Kidney glomerular epithelial cell (primary cell): ENCODE data around the gene ENSA.
"Not testable (repeated sequence)": the region's sequence is repeated elsewhere in the genome, so short reads cannot be mapped to it uniquely, and the experiment has no call there.

Source experiments
- DNase-seq: peaks from one replicate; lab custom pipeline; 2025; lab: John Stamatoyannopoulos, UW

The ENSA gene

DNA sequence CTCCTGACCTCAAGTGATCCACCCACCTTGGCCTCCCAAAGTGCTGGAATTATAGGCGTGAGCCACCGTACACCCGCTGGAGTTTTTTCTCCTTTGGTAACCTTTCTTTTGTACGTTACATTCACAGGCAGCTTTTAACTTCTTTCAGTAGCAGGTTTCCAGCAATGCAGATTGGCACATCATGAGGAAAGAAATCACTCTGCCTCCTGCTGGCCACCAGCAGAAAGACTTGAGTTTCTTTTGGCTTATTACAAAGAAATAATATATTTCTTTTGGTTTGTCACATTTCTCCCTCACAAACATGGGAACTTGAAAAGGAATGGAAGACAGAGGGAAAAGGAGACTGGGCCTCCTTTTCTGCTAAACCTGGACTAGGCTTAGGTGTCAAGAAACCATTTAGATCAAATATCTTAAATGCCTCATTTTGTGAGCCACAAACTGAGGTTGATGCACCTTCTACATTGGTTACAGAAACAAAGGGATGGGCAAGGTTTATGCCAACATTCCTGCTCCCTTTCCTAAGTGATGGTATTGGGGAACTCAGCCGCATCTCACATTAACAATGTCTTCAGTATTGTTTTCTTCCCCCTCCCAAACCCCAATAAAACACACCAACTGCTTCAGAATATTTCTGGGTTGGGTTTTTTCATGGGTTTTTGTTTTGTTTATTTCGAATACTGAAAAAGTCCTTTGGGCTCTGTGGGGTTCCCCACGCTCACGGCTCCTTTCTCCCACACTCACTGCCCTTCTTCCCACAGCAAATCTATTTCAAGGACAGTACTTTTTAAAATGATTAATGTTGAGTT lies 7.7 kb downstream of the ENSA start:
- no peak for DNase-seq

DNA sequence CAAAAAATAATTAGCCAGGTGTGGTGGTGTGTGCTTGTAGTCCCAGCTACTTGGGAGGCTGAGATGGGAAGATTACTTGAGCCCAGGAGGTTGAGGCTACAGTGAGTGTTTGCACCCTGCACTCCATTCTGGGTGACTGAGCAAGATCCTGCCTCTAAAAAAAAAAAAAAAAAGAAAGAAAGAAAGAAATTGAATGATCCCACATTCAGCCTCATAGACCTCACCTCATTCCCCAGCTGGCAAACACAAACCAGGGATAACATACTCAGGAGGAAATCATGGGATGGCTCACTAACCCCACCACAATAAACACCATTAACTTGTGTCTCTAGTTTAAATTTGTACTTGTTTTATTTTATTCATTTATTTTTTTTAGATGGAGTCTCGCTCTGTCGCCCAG lies 8.5 kb downstream of the ENSA start:
- DNase-seq = no peak

DNA sequence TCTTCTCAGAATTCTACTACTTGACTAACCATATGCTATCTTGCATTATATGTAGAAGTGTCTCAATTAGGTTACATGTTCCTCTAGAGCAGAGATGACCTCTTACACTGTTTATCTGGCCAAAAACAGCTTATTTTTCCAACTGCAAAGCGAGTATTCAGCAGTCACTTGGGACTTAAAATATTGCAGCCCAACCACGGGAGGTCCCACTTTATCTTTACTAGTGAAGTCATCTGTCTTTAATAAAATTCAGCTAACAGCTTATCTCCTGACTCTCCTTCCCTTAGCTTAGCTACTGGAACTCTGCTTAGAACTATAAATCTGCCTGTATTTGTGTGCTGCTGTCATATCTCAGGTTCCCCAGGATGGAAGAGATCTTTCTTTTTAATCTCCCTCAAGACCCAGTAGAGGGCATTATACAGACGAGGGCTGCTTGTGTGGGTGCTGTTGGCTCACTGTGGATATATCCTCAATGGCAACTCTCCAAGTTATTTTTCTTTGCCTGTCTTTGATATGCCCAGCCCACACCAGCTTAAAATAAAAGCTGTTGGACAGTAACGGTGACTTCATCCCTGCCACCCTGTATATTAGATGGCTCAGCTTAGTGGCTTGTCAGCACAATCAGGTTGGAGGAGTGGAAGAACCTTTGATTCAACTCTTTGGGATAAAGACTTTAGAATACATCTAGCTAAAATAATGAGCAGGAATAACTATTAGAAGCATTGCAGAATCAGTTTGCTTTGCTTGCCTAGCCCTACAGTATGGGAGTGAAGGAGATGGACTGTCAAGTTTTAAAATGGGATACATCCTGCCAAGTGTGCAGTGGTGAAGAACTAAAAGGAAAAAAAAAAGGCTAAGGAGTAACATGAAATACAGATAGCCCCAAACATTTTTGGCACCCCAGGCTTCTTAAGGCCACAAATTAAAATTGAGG lies 9.6 kb downstream of the ENSA start:
- peak; percentile 92 for DNase-seq

DNA sequence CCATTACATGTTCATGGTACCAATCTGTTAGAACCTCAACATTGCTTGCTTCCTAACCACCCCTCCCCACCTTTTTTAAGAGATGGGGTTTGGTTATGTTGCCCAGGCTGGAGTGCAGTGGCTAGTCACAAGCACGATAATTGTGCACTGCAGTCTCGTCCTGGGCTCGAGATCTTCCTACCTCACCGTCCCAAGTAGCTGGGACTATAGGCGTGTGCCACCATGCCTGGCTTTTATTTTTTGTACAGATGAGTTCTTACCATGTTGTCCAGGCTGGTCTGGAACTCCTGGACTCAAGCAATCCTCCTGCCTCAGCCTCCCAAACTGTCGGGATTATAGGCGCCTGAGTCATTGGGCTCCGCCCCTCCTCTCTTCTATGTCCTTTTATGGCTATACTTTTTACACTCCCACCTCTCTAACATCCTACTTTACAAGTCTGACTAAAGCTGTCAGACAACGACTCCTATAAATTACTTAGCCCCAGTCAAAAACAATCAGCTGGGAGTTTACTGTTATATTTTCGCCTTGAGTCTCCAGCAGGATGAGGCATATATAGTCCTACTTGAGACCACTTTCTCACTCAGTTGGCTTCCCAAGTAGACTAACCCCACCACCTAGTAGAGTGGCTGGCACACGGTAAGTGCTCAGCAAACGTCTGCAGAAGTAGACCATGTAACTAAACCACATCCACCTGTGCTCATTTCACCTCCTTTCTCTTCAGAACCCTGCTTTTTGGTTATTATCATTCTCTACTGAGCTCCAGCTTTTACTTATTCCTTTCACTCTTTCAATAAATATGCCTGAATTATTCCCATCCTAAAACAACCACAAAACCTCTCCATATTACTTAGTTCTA lies 13.8 kb downstream of the ENSA start:
- DNase-seq = no peak

DNA sequence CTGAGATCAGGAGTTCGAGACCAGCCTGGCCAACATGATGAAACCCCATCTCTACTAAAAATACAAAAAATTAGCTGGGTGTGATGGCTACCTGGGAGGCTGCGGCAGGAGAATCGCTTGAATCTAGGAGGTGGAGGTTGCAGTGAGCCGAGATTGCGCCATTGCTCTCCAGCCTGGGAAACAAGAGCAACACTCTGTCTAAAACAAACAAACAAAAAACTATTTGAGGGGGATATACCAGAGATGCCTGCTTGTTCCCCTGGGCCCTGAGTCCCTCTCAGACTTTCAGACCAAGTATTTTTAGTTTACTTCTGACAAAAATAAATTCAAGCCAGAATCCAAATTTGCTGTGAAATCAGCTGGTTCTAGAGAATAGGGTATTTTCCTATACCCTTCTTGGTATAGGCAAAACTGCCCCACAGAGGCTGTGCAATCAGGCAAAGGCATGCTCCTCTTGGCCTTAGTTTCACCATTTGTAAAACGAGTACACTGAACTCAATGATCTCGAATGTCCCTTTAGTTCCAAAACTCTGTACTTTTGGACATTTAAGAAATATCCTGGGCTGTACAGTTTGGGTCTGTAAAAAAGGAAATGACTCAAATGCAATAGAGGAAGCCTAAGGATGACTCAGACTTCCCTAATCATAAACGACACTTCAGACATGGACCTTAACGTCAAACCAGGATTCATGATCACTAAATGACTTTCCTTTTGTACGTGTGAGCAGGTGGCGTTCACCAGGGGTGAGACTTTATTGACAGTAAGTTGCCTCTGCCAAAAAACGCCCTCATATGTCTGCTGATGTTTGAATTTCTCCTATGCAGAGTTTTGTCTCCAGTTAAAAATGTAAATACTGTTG lies 16.1 kb downstream of the ENSA start:
- DNase-seq = peak; percentile 11

DNA sequence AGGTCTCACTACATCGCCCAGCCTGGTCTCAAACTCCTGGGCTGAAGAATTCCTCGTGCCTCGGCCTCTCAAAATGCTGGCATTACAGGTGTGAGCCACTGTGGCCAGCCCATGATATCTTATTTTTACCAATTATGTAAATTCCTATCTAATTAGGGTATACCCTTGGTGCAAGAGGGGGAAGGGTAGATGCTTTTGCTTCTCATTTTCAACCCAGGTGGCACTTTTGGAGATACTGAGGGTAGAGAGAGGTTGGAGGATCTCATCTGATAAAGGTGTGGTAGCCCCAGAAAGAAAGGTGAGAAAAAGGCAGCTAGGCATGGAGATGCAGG lies 17.4 kb downstream of the ENSA start:
- DNase-seq = no peak

DNA sequence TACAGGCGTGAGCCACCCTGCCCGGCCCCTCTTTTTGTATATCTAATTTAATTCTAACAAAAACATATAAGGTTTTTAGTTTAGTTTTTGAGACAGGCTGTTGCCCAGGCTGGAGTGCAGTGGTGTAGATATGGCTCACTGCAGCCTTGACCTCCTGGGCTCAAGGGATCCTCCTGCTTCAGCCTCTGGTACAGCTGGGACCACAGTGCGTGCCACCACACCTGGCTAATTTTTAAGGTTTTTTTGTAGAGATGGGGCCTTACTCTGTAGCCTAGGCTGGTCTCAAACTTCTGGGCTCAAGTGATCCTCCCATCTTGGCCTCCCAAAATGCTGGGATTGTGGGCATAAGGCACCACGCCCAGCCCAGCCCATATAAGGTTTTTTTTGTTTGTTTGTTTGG lies 18.8 kb downstream of the ENSA start:
- no peak for DNase-seq

DNA sequence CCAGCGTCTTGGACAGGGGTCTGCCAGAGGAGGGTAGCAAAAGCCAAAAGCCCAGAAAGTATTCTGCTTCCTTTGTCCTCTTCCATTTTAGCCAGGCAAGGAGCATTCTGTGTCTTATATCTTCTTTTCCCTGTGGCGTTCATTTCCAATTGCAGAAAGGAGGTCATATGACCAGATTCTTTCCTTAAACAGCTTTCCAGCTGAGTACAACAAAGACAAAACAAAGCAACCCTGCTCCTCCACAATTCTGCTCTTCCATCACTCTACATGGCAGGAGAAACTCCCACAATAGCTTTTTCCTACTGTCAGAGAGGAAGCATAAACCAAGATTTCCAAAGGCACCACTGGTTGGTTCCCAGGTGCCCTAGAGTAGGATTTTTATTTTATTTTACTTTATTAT lies 19.7 kb downstream of the ENSA start:
- DNase-seq = no peak

DNA sequence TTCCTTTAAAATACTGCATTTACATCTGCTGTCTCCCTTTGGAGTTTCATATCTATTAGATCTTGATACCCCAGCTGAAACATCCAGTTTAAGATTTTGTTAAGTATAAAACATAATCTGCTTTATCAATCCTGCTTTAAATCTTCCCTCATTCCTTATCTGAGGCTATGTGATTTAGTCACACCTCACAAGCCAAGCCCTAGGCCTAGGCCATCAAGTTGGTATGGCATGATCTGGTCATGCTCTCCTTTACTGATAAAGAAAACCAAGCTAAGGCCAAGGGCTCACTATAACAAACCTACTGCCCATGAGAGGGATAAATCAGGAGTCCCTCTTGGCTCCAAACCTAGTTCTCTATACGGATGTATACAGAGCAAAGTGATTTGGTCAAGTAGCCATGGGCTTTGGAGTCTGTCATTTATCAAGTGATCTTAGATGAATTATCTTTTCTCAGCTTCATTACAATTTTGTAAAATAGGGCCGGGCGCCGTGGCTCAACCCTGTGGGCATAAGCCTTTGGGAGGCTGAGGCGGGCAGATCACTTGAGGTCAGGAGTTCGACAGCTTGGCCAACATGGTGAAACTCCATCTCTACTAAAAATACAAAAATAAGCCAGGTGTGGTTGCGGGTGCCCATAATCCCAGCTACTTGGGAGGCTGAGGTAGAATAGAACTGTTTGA lies 22.8 kb downstream of the ENSA start:
- no peak for DNase-seq

DNA sequence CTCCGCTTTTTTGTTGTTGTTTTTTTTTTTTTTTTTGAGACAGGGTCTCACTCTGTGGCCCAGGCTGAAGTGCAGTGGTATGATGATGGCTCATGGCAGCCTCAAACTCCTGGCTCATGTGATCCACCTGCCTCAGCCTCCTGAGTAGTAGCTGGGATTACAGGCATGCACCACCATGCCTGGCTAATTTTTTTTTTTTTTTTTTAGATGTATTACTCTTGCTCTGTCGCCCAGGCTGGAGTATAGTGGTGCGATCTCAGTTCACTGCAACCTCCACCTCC lies 24.0 kb downstream of the ENSA start:
- DNase-seq = not testable (repeated sequence)

DNA sequence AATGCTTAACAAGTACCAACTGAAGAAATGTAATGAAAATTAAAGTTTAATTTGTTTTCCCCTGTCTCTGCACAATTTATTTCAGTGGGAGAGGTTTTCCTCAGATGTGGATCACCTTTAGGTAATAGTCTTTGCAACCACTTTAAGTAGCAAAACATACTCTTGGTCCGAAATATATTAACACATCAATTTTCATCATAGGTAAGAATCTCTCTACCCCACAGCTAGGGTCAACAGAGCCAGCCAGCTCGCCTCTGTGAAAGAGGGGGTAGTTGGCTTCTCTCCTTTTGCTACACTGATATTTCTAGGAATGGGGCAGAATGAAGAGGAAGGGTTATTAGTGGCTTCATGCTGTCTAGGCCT lies 25.2 kb downstream of the ENSA start:
- no peak for DNase-seq

DNA sequence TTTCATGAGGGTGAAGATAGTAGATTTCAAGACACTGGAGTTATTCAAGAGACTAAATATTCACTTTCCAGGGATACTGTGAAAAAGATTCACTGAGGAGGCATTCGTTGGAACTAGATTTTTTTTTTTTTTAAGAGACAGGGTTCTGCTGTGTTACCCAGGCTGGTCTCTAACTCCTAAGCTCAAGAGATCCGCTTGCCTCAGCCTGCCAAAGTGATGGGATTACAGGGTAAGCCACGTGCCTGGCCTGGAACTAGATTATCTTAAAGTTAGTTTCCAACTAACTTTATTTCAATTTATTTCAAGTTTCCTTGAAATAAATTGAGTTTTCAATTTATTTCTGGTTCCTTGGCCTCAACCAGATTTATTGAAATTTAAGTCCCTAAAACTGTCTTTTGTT lies 25.7 kb downstream of the ENSA start:
- no peak for DNase-seq

DNA sequence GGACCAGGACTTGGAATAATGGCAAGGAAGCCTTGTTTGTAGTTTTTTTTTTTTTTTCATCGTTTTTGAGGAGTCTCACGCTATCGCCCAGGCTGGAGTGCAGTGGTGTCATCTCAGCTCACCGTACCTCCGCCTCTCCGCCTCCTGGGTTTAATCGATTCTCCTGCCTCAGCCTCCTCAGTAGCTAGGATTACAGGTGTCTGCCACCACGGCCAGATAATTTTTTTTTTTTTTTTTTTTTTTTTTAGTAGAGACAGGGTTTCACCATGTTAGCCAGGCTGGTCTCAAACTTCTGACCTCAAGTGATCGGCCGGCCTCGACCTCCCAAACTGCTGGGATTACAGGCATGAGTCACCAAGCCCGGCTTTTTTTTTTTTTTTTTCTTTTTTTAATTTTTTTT lies 27.0 kb downstream of the ENSA start:
- DNase-seq = not testable (repeated sequence)

DNA sequence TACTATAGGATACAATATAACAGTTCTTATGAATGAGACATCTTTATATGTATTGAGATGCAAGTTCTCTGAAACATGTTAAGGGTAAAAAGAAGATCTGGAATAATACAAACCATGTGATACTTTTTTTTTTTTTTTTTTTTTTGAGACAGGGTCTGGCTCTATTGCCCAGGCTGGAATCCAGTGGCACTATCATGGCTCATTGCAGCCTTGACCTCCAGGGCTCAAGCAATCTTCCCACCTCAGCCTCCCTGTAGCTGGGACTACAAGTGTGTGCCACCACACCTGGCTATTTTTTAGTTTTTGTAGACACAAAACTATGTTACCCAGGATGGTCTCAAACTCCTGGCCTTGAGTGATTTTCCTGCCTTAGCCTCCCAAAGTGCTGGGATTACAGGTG lies 27.9 kb downstream of the ENSA start:
- DNase-seq = no peak

DNA sequence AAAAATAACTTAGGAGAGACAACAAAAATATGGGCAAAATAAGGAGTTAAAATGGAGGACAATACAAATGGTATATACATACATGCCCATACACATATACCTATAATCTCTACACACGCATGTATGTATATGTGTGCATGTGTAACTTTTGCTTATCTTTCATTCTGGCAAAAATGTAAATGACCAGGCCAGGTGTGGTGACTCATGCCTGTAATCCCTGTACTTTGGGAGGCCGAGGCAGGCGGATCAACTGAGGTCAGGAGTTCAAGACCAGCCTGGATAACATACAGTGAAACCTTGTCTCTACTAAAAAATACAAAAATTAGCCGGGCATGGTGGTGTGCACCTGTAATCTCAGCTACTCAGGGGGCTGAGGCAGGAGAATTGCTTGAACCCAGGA lies 31.1 kb downstream of the ENSA start:
- not testable (repeated sequence) for DNase-seq

DNA sequence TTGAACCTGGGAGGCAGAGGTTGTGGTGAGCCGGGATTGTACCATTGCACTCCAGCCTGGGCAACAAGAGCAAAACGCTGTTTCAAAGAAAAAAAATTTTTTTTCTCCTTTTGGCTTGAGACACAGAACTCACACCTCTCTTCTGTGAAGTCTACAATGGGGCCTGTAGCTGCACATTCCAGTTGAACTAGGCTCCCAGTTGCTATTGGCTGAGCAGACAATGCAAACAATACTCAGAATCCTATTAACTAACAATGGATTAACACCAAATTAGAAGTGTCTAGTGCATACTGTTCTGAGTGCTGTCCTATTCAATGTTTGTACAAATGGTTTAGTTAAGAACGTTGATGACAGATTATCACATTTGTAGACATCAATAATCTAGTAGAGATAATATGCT lies 32.4 kb downstream of the ENSA start:
- DNase-seq = no peak

DNA sequence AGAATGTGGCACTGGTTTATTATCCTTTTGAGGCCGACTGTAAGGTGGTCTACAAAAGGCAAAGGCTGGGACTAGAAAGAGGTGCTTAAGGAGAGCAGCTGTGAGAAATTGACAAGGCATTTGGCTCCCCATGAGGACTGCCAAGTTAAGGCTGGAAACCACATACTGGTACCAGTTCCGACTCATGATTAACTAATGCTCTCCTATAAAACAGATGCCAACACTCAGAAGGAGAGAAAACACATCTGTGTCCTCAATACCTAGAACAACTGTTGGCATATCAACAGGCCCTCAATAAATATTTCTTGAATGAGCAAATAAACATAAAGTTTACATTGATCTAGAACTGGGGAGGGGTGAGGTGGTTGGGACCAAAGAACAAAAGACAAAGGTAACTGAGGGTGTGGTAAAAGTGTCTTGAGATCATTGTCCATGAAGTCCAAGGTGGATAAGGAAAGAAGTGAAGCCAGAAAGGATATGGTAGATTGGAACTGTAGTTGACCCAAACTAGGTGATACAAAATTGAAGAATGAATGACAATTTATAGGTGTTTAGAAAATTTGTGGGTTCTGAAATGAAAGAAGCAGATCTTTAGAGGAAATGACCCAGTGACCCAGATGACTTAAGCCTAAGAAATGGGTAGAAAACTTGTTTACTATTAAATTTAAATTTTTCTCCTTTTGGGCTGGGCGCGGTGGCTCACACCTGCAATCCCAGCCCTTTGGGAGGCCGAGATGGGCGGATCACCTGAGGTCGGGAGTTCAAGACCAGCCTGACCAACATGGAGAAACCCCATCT lies 33.1 kb downstream of the ENSA start:
- no peak for DNase-seq

DNA sequence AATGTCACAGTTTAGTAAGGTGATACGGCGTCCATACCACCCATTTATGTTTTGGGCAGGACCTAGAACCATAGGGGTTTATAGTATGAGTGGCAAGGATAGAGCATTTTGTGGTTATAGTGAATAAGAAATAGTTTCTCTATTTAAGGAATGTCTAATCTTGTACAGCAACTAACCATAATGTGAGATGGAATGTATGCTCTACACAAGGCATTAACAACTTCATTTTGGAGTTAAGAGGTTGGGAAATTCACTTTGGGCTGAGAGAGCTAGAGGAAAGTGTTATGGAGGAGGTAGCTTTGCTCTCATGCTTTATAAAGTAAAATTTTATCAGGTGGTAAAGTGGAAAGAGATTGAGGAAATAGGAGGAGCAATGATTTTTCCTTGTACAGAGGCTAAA lies 47.0 kb downstream of the ENSA start:
- DNase-seq = no peak

DNA sequence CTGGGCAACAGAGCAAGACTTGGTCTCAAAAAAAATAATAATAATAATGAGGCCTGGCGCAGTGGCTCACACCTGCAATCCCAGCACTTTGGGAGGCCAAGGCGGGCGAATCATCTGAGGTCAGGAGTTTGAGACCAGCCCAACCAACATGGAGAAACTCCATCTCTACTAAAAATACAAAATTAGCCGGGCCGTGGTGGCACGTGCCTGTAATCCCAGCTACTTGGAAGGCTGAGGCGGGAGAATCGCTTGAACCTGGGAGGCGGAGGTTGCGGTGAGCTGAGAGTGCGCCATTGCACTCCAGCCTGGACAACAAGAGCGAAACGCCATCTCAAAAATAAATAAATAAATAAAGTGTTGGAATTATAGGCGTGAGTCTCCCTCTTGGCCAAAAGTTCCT lies 47.5 kb downstream of the ENSA start:
- DNase-seq = not testable (repeated sequence)

DNA sequence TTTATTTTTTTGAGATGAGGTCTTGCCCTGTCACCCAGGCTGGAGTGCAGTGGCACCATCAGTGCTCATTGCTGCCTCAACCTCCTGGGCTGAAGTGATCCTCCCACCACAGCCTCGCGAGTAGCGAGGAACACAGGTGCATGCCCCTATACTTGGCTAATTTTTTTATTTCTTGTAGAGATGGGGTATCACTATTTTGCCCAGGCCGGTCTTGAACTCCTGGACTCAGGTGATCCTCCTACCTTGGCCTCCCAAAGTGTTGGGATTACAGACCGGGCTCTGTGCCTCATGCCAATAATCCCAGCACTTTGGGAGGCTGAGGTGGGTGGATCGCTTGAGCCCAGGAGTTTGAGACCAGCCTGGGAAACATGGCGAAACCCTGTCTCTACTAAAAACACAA lies 48.0 kb downstream of the ENSA start:
- DNase-seq = not testable (repeated sequence)
